ENCODE data around the gene JAK2.

JAK2 gene

DNA sequence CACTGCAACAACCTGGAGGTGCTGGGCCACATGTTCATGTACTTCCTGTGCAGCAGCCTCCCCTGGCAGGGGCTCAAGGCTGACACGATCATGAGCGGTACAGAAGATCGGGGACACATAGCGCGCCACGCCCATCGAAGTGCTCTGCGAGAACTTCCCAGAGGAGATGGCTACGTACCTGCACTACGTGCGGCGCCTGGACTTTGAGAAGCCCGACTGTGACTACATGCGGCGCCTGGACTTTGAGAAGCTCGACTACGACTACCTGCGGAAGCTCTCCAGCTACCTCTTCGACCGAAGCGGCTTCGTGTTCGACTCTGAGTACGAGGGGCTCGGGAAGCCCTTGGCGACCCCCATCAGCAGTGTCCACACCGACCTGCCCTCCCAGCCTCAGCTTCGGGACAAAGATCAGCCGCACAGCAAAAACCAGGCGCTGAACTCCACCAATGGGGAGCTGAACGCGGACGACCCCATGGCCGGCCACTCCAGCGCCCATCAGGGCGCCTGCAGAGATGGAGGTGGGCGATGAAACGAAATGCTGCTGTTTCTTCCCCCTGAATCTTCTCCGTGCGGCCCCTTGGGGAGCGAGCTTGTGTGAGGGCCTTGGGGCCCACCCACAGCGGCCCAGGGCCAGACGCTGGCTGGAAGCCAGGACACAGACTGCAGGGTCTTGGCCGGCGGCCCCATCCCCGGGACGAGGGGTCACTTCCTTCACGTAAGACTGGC is 56.5 kb downstream of the JAK2 start:
- TF ChIP-seq, protein P1, sequence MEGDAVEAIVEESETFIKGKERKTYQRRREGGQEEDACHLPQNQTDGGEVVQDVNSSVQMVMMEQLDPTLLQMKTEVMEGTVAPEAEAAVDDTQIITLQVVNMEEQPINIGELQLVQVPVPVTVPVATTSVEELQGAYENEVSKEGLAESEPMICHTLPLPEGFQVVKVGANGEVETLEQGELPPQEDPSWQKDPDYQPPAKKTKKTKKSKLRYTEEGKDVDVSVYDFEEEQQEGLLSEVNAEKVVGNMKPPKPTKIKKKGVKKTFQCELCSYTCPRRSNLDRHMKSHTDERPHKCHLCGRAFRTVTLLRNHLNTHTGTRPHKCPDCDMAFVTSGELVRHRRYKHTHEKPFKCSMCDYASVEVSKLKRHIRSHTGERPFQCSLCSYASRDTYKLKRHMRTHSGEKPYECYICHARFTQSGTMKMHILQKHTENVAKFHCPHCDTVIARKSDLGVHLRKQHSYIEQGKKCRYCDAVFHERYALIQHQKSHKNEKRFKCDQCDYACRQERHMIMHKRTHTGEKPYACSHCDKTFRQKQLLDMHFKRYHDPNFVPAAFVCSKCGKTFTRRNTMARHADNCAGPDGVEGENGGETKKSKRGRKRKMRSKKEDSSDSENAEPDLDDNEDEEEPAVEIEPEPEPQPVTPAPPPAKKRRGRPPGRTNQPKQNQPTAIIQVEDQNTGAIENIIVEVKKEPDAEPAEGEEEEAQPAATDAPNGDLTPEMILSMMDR (IDR thresholded peaks at IDR 0.05), result no peak

DNA sequence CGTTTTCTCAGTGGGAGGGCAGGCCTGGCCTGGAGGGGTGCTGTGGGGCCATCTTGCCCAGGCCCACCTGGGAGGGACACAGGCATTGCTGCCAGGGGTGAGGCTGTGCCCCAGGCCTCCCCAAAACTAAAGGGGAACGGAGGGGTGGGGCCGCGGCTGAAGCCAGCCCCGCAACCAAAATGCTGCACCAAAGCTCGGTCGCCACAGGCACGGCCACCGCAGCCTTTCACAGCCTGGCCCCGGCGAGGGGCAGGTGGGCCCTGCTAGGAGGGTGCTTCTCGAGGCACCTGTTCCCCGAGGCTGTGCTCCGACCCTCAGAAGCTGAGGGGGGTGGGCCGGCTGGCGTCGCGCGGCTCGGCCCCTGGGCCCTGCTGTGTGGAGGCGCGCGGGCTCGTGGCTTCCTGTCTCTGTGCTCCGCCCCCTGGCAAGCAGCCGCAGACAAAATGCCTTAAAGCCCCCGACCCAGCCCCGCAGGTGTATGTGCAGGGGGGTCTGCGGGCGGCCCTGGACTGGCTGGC is 57.6 kb downstream of the JAK2 start:
- TF ChIP-seq, protein P1 (IDR thresholded peaks at IDR 0.05), result no peak
- no peak for TF ChIP-seq ZFX (IDR thresholded peaks at IDR 0.05; ENCODE audit: borderline replicate concordance)
- H3K27ac ChIP-seq, result 0 out of 2 replicates have a peak overlapping the region, but pooled peaks have one; percentile 12

More for the DNA sequence above, 56.5 kb downstream of the JAK2 start:
- no peak overlapping the region for H3K27ac ChIP-seq

DNA sequence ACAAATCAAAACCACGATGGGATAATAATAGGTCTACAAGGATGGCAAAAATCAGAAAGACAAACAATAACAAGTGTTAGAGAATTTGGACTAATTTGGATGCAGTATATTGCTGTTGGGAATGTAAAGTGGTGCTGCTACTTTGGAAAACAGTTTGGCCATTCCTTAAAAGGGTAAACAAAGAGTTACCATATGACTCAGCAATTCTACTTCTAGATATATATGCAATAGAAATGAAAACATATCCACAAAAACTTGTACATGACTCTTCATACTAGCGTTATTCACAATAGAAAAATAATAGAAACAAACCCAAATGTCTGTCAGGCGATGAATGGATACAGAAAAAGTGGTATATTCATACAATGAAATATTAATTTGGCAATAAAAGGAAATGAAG is 58.3 kb downstream of the JAK2 start:
- H3K27ac ChIP-seq, result peak overlapping the region; percentile 12; the same call in 1 of the 2 replicates
- TF ChIP-seq, protein P1 (IDR thresholded peaks at IDR 0.05), result no peak
- no peak for TF ChIP-seq ZFX (IDR thresholded peaks at IDR 0.05; ENCODE audit: borderline replicate concordance)

DNA sequence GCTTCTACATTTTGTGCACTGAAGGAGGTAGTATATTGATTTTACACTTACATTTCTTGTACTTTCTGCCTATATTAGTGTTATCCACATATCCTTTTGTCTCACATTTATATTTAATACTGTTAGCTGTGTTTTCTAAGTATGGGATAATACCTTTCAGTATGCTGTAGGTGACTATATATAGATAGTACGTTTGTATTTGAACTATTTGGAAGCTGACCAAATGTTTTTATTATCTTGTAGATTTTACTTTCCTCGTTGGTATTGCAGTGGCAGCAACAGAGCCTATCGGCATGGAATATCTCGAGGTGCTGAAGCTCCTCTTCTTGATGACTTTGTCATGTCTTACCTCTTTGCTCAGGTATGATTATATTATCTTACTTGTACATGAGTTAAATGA is 59.1 kb downstream of the JAK2 start:
- 0 out of 2 replicates have a peak overlapping the region, but pooled peaks have one; percentile 12 for H3K27ac ChIP-seq
- TF ChIP-seq, protein P1 (IDR thresholded peaks at IDR 0.05), result no peak
- no peak for TF ChIP-seq ZFX (IDR thresholded peaks at IDR 0.05; ENCODE audit: borderline replicate concordance)

DNA sequence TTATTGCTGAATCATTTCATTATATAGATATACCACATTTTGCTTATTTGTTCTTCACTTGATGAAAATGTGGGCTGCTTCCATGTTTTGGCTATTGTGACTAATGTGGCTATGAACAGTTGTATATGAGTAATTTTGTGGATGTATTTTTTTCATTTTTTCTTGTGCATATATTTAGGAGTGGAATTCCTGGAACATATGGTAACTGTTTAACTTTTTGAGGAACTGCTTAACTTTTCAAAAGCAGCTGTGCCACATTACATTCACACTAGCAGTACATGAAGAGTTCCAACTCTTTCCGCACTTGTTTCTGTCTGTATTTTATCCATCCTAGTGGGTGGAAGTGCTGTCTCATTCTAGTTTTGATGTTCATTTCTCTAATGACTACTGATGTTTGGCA is 67.8 kb downstream of the JAK2 start:
- no peak overlapping the region for H3K27ac ChIP-seq
- TF ChIP-seq, protein P1 (IDR thresholded peaks at IDR 0.05), result no peak
- no peak for TF ChIP-seq ZFX (IDR thresholded peaks at IDR 0.05; ENCODE audit: borderline replicate concordance)

DNA sequence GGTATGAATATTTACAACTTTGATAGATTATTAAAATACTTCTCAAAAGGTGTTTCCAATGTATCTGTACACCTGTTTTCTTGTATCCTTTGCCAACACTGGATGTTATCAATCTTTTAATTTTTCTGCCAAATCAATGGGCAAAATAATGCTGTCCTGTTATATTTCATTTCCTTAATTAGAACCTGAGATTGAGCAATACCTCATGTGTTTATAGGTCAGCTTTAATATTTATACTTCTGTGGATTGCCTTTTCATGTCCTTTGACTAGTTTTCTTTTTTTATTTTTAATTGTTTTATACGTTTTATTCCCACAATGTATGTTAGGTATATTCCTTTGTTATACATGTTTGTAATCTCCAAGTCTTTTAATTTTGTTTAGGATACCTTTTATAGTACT is 77.6 kb downstream of the JAK2 start:
- no peak for TF ChIP-seq ZFX (IDR thresholded peaks at IDR 0.05; ENCODE audit: borderline replicate concordance)
- TF ChIP-seq, protein P1 (IDR thresholded peaks at IDR 0.05), result no peak
- H3K27ac ChIP-seq, result no peak overlapping the region

DNA sequence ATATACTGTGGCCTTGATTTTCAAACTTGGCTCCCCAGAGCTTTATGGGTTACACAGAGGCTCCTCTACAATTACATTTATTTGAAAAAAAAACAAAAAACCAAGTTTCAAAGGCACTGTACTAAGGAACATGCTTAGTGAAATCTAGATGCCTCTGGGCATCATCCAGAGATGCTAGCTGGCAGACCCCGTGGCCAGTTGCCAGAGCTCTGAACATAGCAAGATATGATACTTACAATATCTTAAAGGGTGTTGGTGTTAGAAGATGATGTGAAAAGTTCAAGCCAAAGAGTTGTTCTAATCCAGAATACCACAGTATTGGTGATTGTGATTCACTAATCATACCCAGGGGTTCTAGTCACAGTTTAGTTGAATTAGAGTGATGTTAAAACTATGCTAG is 87.8 kb downstream of the JAK2 start:
- H3K27ac ChIP-seq, result no peak overlapping the region
- TF ChIP-seq ZFX (IDR thresholded peaks at IDR 0.05; ENCODE audit: borderline replicate concordance), result no peak
- TF ChIP-seq, protein P1 (IDR thresholded peaks at IDR 0.05), result no peak

Data from 22Rv1 (cell line).